ENCODE results near the gene MRPL19. TPM values are rescaled to one million over a fixed set of nuclear protein-coding genes. Genes with fewer than 3 reads are reported as not detected.

MRPL19 gene
- total RNA-seq, 1 experiment from 2014 or later: 98.4 TPM

DNA sequence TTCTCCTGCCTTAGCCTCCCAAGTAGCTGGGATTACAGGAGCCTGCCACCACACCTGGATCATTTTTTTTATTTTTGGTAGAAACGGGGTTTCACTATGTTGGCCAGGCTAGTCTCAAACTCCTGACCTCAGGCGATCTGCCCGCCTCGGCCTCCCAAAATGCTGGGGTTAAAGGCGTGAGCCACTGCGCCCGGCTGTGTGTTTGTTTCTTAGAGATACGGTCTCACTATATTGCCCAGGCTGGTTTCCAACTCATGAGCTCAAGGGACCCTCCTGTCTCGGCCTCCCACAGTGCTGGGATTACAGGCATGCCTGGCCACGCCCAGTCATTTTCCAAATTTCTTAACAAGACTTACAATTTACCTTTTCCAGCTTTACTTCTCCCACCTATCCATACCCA, 940 bp upstream of the MRPL19 start:
- peaks cover 20% of the 10 kb centered on the region for H3K36me3 ChIP-seq (ENCODE audit: insufficient read depth, low read length, poor library complexity, severe bottlenecking)
- H3K27me3 ChIP-seq (replicated peaks; ENCODE audit: insufficient read depth, low read depth, low read length, poor library complexity): no peaks in the 10 kb centered on the region
- TF ChIP-seq CTCF (conservative IDR thresholded peaks at IDR 0.05; ENCODE audit: low read depth, low read length) (no peak), EZH2 (IDR thresholded peaks at IDR 0.05; ENCODE audit: borderline replicate concordance, low read depth, low read length, poor library complexity, severe bottlenecking) (no peak)
- POLR2A ChIA-PET (ENCODE audit: low non-redundant PET): no interaction called here
- peaks cover 15% of the 10 kb centered on the region for H3K4me1 ChIP-seq (ENCODE audit: insufficient read depth, low read length, poor library complexity, severe bottlenecking)
- no peak overlapping the region for H3K4me3 ChIP-seq (ENCODE audit: low read depth, low read length, poor library complexity, severe bottlenecking)
- no peaks in the 10 kb centered on the region for H3K9me3 ChIP-seq (ENCODE audit: low read depth, low read length, poor library complexity, severe bottlenecking)
- DNase-seq (ENCODE audit: low spot score): no peak
- BruUV-seq (replicated peaks): no TSS peak
- H3K27ac ChIP-seq (ENCODE audit: low read depth, low read length, poor library complexity, severe bottlenecking): no peak overlapping the region
- CTCF ChIA-PET: no interaction called here
- intact Hi-C loops (cut with micrococcal nuclease; ENCODE audit: unreplicated experiment): no loop called here

- H3K36me3 ChIP-seq (ENCODE audit: insufficient read depth, low read length, poor library complexity, severe bottlenecking): peaks cover 24% of the 10 kb centered on the region
- H3K27ac ChIP-seq (ENCODE audit: low read depth, low read length, poor library complexity, severe bottlenecking): peak overlapping the region; percentile 84
- CTCF ChIA-PET: interaction anchor here (0.6 kb wide), 1 partner anchor 85 kb away, joined by 3 read pairs; the partner anchor contains the start of gene EVA1A
- peak overlapping the region; percentile 65 for H3K4me3 ChIP-seq (ENCODE audit: low read depth, low read length, poor library complexity, severe bottlenecking)
- TF ChIP-seq CTCF (conservative IDR thresholded peaks at IDR 0.05; ENCODE audit: low read depth, low read length): no peak
- no peak for TF ChIP-seq EZH2 (IDR thresholded peaks at IDR 0.05; ENCODE audit: borderline replicate concordance, low read depth, low read length, poor library complexity, severe bottlenecking)
- no peaks in the 10 kb centered on the region for H3K27me3 ChIP-seq (replicated peaks; ENCODE audit: insufficient read depth, low read depth, low read length, poor library complexity)
- intact Hi-C loops (cut with micrococcal nuclease; ENCODE audit: unreplicated experiment): no loop called here
- peaks cover 10% of the 10 kb centered on the region for H3K4me1 ChIP-seq (ENCODE audit: insufficient read depth, low read length, poor library complexity, severe bottlenecking)
- no TSS peak for BruUV-seq (replicated peaks)
- no peak for DNase-seq (ENCODE audit: low spot score)
- POLR2A ChIA-PET (ENCODE audit: low non-redundant PET): no interaction called here
- no peaks in the 10 kb centered on the region for H3K9me3 ChIP-seq (ENCODE audit: low read depth, low read length, poor library complexity, severe bottlenecking)
These were observed 447 bp upstream of the MRPL19 start for GRCh38 chr2:75646090-75646582.

- H3K27ac ChIP-seq (ENCODE audit: low read depth, low read length, poor library complexity, severe bottlenecking): peak overlapping the region; percentile 84
- no peaks in the 10 kb centered on the region for H3K9me3 ChIP-seq (ENCODE audit: low read depth, low read length, poor library complexity, severe bottlenecking)
- POLR2A ChIA-PET (ENCODE audit: low non-redundant PET): no interaction called here
- DNase-seq (ENCODE audit: low spot score): no peak
- TSS peak; percentile 59 for BruUV-seq (replicated peaks)
- intact Hi-C loops (cut with micrococcal nuclease; ENCODE audit: unreplicated experiment): no loop called here
- TF ChIP-seq EZH2 (IDR thresholded peaks at IDR 0.05; ENCODE audit: borderline replicate concordance, low read depth, low read length, poor library complexity, severe bottlenecking) (no peak), CTCF (conservative IDR thresholded peaks at IDR 0.05; ENCODE audit: low read depth, low read length) (no peak)
- CTCF ChIA-PET: interaction anchor here (0.8 kb wide), 1 partner anchor 20 kb away, joined by 4 read pairs; no protein-coding TSS in a partner anchor
- peaks cover 8% of the 10 kb centered on the region for H3K4me1 ChIP-seq (ENCODE audit: insufficient read depth, low read length, poor library complexity, severe bottlenecking)
- H3K4me3 ChIP-seq (ENCODE audit: low read depth, low read length, poor library complexity, severe bottlenecking): peak overlapping the region; percentile 65
- no peaks in the 10 kb centered on the region for H3K27me3 ChIP-seq (replicated peaks; ENCODE audit: insufficient read depth, low read depth, low read length, poor library complexity)
- peaks cover 40% of the 10 kb centered on the region for H3K36me3 ChIP-seq (ENCODE audit: insufficient read depth, low read length, poor library complexity, severe bottlenecking)
These were observed 1.2 kb downstream of the MRPL19 start for GRCh38 chr2:75647771-75648170.

Data from A673 (cell line).